ENCODE measurements around the gene FABP1. TPM values are rescaled to one million over a fixed set of nuclear protein-coding genes. Genes with fewer than 3 reads are reported as not detected.
A peak's percentile ranks its signal among the peaks of the same experiment; 100 is the strongest.

FABP1 gene
- total RNA-seq, 2 donors from 2014 or later, result not detected

DNA sequence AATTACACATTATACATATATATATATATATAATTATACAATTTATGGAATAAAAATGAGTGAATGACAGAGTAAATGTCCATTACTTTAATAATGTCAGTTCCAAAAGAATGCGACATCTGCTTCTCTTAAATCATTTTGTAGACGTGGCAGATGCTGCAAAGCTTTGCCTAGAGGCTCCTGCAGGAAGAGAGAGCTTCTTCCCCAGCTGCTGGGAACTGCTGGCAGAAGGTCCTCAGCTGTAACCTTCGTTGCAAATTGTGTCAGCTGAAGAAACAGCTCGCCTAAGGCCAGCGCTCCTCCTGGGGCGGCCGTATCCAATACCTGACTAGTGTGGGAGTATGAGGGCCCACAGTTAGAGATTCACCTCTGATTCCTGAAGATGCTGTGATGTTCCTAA, 32.7 kb upstream of the FABP1 start:
- H3K27ac ChIP-seq, result no peak overlapping the region
- no peaks in the 10 kb centered on the region for H3K36me3 ChIP-seq

DNA sequence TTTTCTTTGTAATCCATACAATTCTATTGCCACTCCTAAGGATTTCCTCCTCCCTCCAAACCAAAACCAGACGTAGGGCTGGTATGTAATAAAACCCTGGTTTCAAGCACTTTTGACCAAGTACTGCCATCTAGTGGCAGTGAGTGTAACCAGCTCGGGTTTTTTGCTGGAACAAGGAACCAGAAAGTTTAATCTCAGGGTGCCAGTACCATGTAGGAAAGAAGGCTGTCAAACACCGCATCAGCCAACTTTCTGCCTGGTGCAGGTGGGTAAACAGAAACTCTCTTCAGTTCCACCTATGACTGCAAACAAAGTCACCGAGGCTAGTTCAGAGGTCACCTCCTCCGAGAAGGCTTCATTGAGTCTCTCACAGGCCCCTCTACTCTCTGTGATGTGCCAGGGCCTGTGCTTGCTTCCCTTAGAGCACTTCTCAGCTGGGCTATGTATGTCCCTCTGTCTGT, 32.1 kb upstream of the FABP1 start:
- Histone ChIP-seq H3K27me3 (no peaks in the 10 kb centered on the region), H3K36me3 (no peaks in the 10 kb centered on the region), H3K27ac (no peak overlapping the region), H3K9me3 (no peaks in the 10 kb centered on the region), H3K4me1 (no peaks in the 10 kb centered on the region), H3K4me3 (no peak overlapping the region)
- TF ChIP-seq, protein P1, sequence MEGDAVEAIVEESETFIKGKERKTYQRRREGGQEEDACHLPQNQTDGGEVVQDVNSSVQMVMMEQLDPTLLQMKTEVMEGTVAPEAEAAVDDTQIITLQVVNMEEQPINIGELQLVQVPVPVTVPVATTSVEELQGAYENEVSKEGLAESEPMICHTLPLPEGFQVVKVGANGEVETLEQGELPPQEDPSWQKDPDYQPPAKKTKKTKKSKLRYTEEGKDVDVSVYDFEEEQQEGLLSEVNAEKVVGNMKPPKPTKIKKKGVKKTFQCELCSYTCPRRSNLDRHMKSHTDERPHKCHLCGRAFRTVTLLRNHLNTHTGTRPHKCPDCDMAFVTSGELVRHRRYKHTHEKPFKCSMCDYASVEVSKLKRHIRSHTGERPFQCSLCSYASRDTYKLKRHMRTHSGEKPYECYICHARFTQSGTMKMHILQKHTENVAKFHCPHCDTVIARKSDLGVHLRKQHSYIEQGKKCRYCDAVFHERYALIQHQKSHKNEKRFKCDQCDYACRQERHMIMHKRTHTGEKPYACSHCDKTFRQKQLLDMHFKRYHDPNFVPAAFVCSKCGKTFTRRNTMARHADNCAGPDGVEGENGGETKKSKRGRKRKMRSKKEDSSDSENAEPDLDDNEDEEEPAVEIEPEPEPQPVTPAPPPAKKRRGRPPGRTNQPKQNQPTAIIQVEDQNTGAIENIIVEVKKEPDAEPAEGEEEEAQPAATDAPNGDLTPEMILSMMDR (IDR thresholded peaks at IDR 0.05), result peak; percentile 85 to 89
- DNase-seq (ENCODE audit: low spot score), result no peak

More for the DNA sequence above, 32.7 kb upstream of the FABP1 start:
- no peaks in the 10 kb centered on the region for H3K9me3 ChIP-seq
- H3K27me3 ChIP-seq, result no peaks in the 10 kb centered on the region
- H3K4me1 ChIP-seq, result peaks cover 0 to 4% of the 10 kb centered on the region in 2 donors
- TF ChIP-seq, protein P1 (IDR thresholded peaks at IDR 0.05), result no peak
- H3K4me3 ChIP-seq, result no peak overlapping the region
- no peak for DNase-seq (ENCODE audit: low spot score)

DNA sequence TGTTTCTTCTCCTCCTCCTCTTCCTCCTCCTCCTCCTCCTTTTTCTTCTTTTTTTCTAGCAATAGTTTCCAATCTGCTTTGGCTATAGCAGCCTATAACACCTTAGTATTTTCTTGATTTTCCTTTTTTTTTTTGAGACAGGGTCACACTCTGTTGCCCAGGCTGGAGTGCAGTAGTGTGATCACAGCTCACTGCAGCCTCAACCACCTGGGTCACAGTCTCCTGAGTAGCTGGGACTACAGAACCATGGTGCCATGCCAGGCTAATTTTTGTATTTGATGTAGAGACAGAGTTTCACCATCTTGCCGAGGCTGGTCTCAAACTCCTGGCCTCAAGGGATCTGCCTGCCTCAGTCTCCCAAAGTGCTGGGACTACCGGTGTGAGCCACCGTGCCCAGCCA, 31.6 kb upstream of the FABP1 start:
- H3K4me1 ChIP-seq, result no peaks in the 10 kb centered on the region
- TF ChIP-seq, protein P1 (IDR thresholded peaks at IDR 0.05), result no peak
- no peak for DNase-seq (ENCODE audit: low spot score)

DNA sequence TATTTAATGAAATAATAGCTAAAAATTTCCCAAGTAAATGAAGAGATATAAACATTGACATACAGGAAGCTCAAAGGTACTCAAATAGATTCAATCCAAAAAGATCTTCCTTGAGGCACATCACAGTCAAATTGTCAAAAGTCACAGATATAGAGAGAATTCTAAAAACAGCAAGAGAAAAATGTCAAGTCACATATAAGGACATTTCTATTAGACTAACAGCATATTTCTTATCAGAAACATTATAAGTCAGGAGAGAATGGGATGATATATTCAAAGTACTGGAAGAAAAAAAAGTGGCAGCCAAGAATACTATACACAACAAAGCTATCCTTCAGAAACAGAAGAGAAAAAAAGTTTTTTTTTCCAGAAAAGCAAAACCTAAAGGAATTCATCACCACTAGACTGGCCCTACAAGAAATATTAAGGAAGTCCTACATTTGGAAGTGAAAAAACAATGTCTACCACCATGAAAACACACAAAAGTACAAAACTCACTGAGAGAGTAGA, 21.1 kb upstream of the FABP1 start:
- Histone ChIP-seq H3K4me1 (no peaks in the 10 kb centered on the region), H3K9me3 (peaks cover 0 to 29% of the 10 kb centered on the region in 2 donors), H3K27me3 (no peaks in the 10 kb centered on the region), H3K4me3 (no peak overlapping the region), H3K36me3 (no peaks in the 10 kb centered on the region), H3K27ac (no peak overlapping the region)
- TF ChIP-seq, protein P1 (IDR thresholded peaks at IDR 0.05), result no peak
- DNase-seq (ENCODE audit: low spot score), result no peak

More for the DNA sequence above, 31.6 kb upstream of the FABP1 start:
- H3K36me3 ChIP-seq, result no peaks in the 10 kb centered on the region
- no peaks in the 10 kb centered on the region for H3K27me3 ChIP-seq
- no peaks in the 10 kb centered on the region for H3K9me3 ChIP-seq
- no peak overlapping the region for H3K27ac ChIP-seq
- no peak overlapping the region for H3K4me3 ChIP-seq

DNA sequence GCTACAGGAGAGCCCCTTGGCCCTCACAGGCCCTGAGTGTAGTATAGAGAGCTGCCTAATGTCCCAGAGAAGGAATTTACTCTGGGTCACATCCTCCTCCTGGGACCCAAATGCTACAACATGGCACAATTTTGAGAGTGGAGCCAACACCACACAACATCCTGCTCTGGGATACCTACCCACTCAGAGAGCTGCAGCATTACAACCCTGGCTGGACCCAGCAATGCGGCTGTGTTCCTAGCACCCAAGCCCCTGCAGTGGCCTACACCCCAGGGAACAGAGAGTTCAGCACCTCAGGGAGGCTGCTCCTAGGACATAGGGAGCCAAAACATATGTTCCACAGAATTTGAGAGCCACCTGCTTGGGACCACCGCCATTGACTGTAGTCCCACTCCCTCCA, 19.3 kb upstream of the FABP1 start:
- no peaks in the 10 kb centered on the region for H3K4me1 ChIP-seq
- H3K27ac ChIP-seq, result no peak overlapping the region
- no peaks in the 10 kb centered on the region for H3K27me3 ChIP-seq
- DNase-seq (ENCODE audit: low spot score), result no peak
- no peaks in the 10 kb centered on the region for H3K36me3 ChIP-seq
- no peak overlapping the region for H3K4me3 ChIP-seq
- TF ChIP-seq, protein P1 (IDR thresholded peaks at IDR 0.05), result no peak
- peaks cover 0 to 20% of the 10 kb centered on the region in 2 donors for H3K9me3 ChIP-seq

DNA sequence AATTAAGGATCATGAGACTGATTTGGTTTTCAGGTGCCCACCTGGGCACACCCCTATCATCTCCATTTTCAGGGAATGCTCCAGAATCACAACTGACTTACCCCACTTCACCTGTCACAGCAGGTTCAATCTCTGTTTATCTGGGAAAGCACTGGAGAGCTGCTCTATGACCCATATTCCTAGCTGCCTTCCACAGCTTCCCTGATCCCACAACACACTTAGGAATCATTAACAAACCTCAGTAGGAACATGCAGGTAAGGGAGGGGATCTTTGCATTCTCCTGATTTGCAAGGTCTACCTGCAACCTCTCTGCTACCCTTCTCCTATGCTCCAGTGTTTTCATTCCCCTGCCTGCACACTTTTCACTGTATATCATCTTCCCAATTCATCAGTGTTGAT, 18.7 kb upstream of the FABP1 start:
- no peak for DNase-seq (ENCODE audit: low spot score)
- Histone ChIP-seq H3K9me3 (peaks cover 0 to 26% of the 10 kb centered on the region in 2 donors), H3K27ac (no peak overlapping the region), H3K4me1 (no peaks in the 10 kb centered on the region), H3K4me3 (no peak overlapping the region), H3K27me3 (no peaks in the 10 kb centered on the region), H3K36me3 (no peaks in the 10 kb centered on the region)
- TF ChIP-seq, protein P1 (IDR thresholded peaks at IDR 0.05), result no peak

Measured in right atrium auricular region (tissue), 2 donors.